Spleen (tissue), 11 donors: ENCODE results near the gene TKTL2. TPM values are rescaled to one million over a fixed set of nuclear protein-coding genes. Genes with fewer than 3 reads are reported as not detected.
A peak's percentile ranks its signal among the peaks of the same experiment; 100 is the strongest.

ENCODE experiments used
- DNase-seq: peaks from one replicate; pipeline ENCODE4 v3.0.0-alpha.2; 2020
- H3K27ac ChIP-seq, 8 donors: fragments of 200-600 bp; sonication (generic) in 7 of 8; 1 replicate in 4 of 8; 2 replicates in 4 of 8; pipeline versions ENCODE4 v1.5.0 to v1.8.0; 2016 to 2021; ENCODE audit warnings: inconsistent platforms in 4 of 8, mild to moderate bottlenecking in 4 of 8, moderate library complexity in 1 of 8
- H3K27me3 ChIP-seq, 7 donors: fragments of 200-600 bp; sonication (generic) in 6 of 7; replicated peaks in 1 of 7; 1 replicate in 4 of 7; 2 replicates in 3 of 7; pipeline versions ENCODE4 v1.5.0 to v1.8.0; 2016 to 2021; ENCODE audit warnings: inconsistent platforms in 3 of 7, mild to moderate bottlenecking in 1 of 7
- H3K36me3 ChIP-seq, 6 donors: fragments of 200-600 bp; sonication (generic) in 5 of 6; 1 replicate in 4 of 6; 2 replicates in 2 of 6; pipeline versions ENCODE4 v1.5.0 to v1.8.0; 2016 to 2021; ENCODE audit warnings: inconsistent platforms in 2 of 6
- H3K4me1 ChIP-seq, 6 donors: fragments of 200-600 bp; sonication (generic) in 5 of 6; 1 replicate in 3 of 6; 2 replicates in 3 of 6; pipeline versions ENCODE4 v1.5.0 to v1.8.0; 2016 to 2021; ENCODE audit warnings: inconsistent platforms in 3 of 6
- H3K4me3 ChIP-seq, 8 donors: fragments of 200-600 bp; sonication (generic) in 7 of 8; 1 replicate in 4 of 8; 2 replicates in 4 of 8; pipeline versions ENCODE4 v1.5.0 to v1.8.0; 2016 to 2021; ENCODE audit warnings: inconsistent platforms in 4 of 8, mild to moderate bottlenecking in 4 of 8, moderate library complexity in 2 of 8
- H3K9me3 ChIP-seq, 8 donors: fragments of 200-600 bp; sonication (generic) in 7 of 8; 1 replicate in 4 of 8; 2 replicates in 4 of 8; pipeline versions ENCODE4 v1.5.0 to v1.8.0; 2016 to 2021; ENCODE audit warnings: inconsistent platforms in 4 of 8
- CTCF ChIP-seq, 11 experiments: fragments of 200-600 bp in 7 of 11; fragments of 450-650 bp in 4 of 11; sonication (generic) in 4 of 11; IDR thresholded peaks in 8 of 11; conservative IDR thresholded peaks in 3 of 11; 1 replicate in 7 of 11; 2 replicates in 4 of 11; pipeline versions ENCODE4 v1.4.0 to v1.8.0; 2016 to 2021; ENCODE audit warnings: antibody characterized with exemption in 11 of 11, inconsistent platforms in 4 of 11, mild to moderate bottlenecking in 1 of 11
- POLR2A ChIP-seq, 3 donors: fragments of 450-650 bp; IDR thresholded peaks; one replicate each; pipeline ENCODE4 v1.5.1; 2017; ENCODE audit warnings: antibody characterized with exemption in 3 of 3, mild to moderate bottlenecking in 1 of 3
- POLR2AphosphoS5 ChIP-seq, 3 donors: sonication (generic); formaldehyde crosslinking; IDR thresholded peaks; one replicate each; pipeline ENCODE4 v1.5.1; 2017; ENCODE audit warnings: antibody characterized with exemption in 3 of 3
- WGBS, 5 donors: extraction: QIAGEN DNeasy Blood & Tissue Kit in 3 of 5; methylation state at CpG; one replicate each; pipeline versions ENCODE4 v1.1.5 to v1.1.7; 2013 to 2018; 5-methylcytosine and 5-hydroxymethylcytosine counted together
- intact Hi-C: fragments of 100-400 bp; cut with DNase I; formaldehyde crosslinking; loops from one replicate; pipeline ENCODE4 v1.15.0; 2023; ENCODE audit warnings: low total_unique reads
- polyA plus RNA-seq, 3 donors: library from polyadenylated mRNA; stranded (reverse); fragments of 200-250 nt; gene quantifications; one replicate each; pipeline ENCODE4 v1.2.1, GENCODE V29; 2013
- total RNA-seq, 7 donors: library from RNA; depleted of rRNA in 3 of 7; stranded (reverse); fragments of >200 nt in 3 of 7; fragmentation: NEBNext Ultra II Directional in 4 of 7; extraction: Animal tissue kit (Norgen Biotek cat#: 25700) in 4 of 7; gene quantifications; one replicate each; pipeline versions ENCODE4 v1.1.0 to v1.2.1, GENCODE V29; 2016 to 2021
- donor health status: healthy with polysubstance abuse.
- donor health status: DM: no; HTN: no; CAD: no; lungs with moderate emphysema.
- donor health status: DM: no; HTN: no; CAD: no.
- donor health status: Bipolar disorder and iron deficiency.
- donor health status: healthy.
- donor health status: DM: no; HTN: no; CAD: no.
- donor health status: DM: yes; HTN: yes; CAD: no.

TKTL2 gene
- total and polyA plus RNA-seq, 10 donors: 0.06 to 0.60 (median 0.35) TPM; not detected in 2

GRCh38 chr4:163492951-163493504, 19.5 kb upstream of the TKTL2 start:
- intact Hi-C loops: no loop called here
- TF ChIP-seq POLR2A (IDR thresholded peaks at IDR 0.05) (no peak), CTCF (IDR thresholded peaks at IDR 0.05 in 8 of 11, conservative IDR thresholded peaks at IDR 0.05 in 3 of 11) (no peak), POLR2AphosphoS5 (IDR thresholded peaks at IDR 0.05) (no peak)
- peak overlapping the region in 7 of 8 donors; percentile 87 to 94 (median 92) for H3K27ac ChIP-seq
- no peaks in the 10 kb centered on the region for H3K27me3 ChIP-seq
- WGBS, 5 donors: 93 to 98% (median 96%) methylated on average over 6 of the region's 6 CpGs
- H3K4me3 ChIP-seq: peak overlapping the region in 1 of 8 donors; percentile 95
- H3K4me1 ChIP-seq: peaks cover 20 to 45% (median 36%) of the 10 kb centered on the region in 6 donors
- DNase-seq: no peak
- no peaks in the 10 kb centered on the region for H3K9me3 ChIP-seq
- H3K36me3 ChIP-seq: peaks cover 0 to 6% (median 0%) of the 10 kb centered on the region in 6 donors

- no peak overlapping the region for H3K4me3 ChIP-seq
- intact Hi-C loops: loop anchor here (5.0 to 10.0 kb wide), 2 partner anchors 57 to 185 kb away; no protein-coding TSS in a partner anchor
- H3K4me1 ChIP-seq: peaks cover 0 to 22% (median 13%) of the 10 kb centered on the region in 6 donors
- H3K27ac ChIP-seq: no peak overlapping the region
- H3K36me3 ChIP-seq: no peaks in the 10 kb centered on the region
- no peaks in the 10 kb centered on the region for H3K27me3 ChIP-seq
- 56 to 80% (median 71%) methylated on average over 1 of the region's 1 CpG for WGBS, 5 donors
- H3K9me3 ChIP-seq: no peaks in the 10 kb centered on the region
- no peak for DNase-seq
- TF ChIP-seq POLR2A (IDR thresholded peaks at IDR 0.05) (no peak), CTCF (IDR thresholded peaks at IDR 0.05 in 8 of 11, conservative IDR thresholded peaks at IDR 0.05 in 3 of 11) (no peak)
These were observed 16.4 kb upstream of the TKTL2 start for GRCh38 chr4:163489929-163490328.

GRCh38 chr4:163486321-163486720, 12.8 kb upstream of the TKTL2 start:
- Histone ChIP-seq H3K27ac (no peak overlapping the region), H3K27me3 (no peaks in the 10 kb centered on the region), H3K36me3 (no peaks in the 10 kb centered on the region), H3K4me1 (peaks cover 4 to 47% (median 23%) of the 10 kb centered on the region in 6 donors), H3K9me3 (no peaks in the 10 kb centered on the region), H3K4me3 (no peak overlapping the region)
- DNase-seq: no peak
- 69 to 93% (median 80%) methylated on average over 1 of the region's 1 CpG for WGBS, 5 donors
- intact Hi-C loops: loop anchor here (5.0 to 10.0 kb wide), 2 partner anchors 61 to 188 kb away; no protein-coding TSS in a partner anchor
- TF ChIP-seq CTCF (IDR thresholded peaks at IDR 0.05 in 8 of 11, conservative IDR thresholded peaks at IDR 0.05 in 3 of 11): no peak
- no peak for TF ChIP-seq POLR2A (IDR thresholded peaks at IDR 0.05)
- TF ChIP-seq POLR2AphosphoS5 (IDR thresholded peaks at IDR 0.05): no peak

- intact Hi-C loops: loop anchor here (5.0 to 10.0 kb wide), 2 partner anchors 62 to 189 kb away; no protein-coding TSS in a partner anchor
- 57 to 69% (median 67%) methylated on average over 2 of the region's 2 CpGs for WGBS, 5 donors
- H3K9me3 ChIP-seq: no peaks in the 10 kb centered on the region
- no peak overlapping the region for H3K4me3 ChIP-seq
- peaks cover 4 to 48% (median 23%) of the 10 kb centered on the region in 6 donors for H3K4me1 ChIP-seq
- no peak for TF ChIP-seq POLR2AphosphoS5 (IDR thresholded peaks at IDR 0.05)
- no peak for TF ChIP-seq POLR2A (IDR thresholded peaks at IDR 0.05)
- TF ChIP-seq CTCF (IDR thresholded peaks at IDR 0.05 in 8 of 11, conservative IDR thresholded peaks at IDR 0.05 in 3 of 11): no peak
- H3K27me3 ChIP-seq: no peaks in the 10 kb centered on the region
- no peak for DNase-seq
- no peaks in the 10 kb centered on the region for H3K36me3 ChIP-seq
- H3K27ac ChIP-seq: no peak overlapping the region
These were observed 12.0 kb upstream of the TKTL2 start for GRCh38 chr4:163485589-163485988.
